Liver (tissue), 9 donors: ENCODE results near the gene UBE3A. TPM values are rescaled to one million over a fixed set of nuclear protein-coding genes. Genes with fewer than 3 reads are reported as not detected.

Experiments used
- DNase-seq: peaks from one replicate; pipeline ENCODE4 v3.0.0-alpha.2; 2017; ENCODE audit warnings: low spot score
- H3K27ac ChIP-seq, 2 donors: one replicate each; pipeline ENCODE4 v1.7.0; 2013; ENCODE audit warnings: inconsistent platforms in 2 of 2, low read length in 2 of 2, control low read depth in 1 of 2, low read depth in 1 of 2, mild to moderate bottlenecking in 1 of 2
- H3K27me3 ChIP-seq, 4 donors: one replicate each; pipeline versions ENCODE4 v1.6.1 to v1.7.0; 2013; ENCODE audit warnings: low read length in 3 of 4, inconsistent platforms in 1 of 4, mild to moderate bottlenecking in 1 of 4, moderate library complexity in 1 of 4; ENCODE audit not compliant: control insufficient read depth in 4 of 4, insufficient read depth in 4 of 4
- H3K36me3 ChIP-seq, 4 donors: one replicate each; pipeline versions ENCODE4 v1.6.1 to v1.7.0; 2013; ENCODE audit warnings: low read length in 3 of 4, mild to moderate bottlenecking in 3 of 4, low read depth in 1 of 4, moderate library complexity in 1 of 4; ENCODE audit not compliant: control insufficient read depth in 4 of 4, insufficient read depth in 3 of 4
- H3K4me1 ChIP-seq, 4 donors: one replicate each; pipeline versions ENCODE4 v1.6.1 to v1.7.0; 2013; ENCODE audit warnings: low read length in 3 of 4, mild to moderate bottlenecking in 3 of 4, moderate library complexity in 1 of 4; ENCODE audit not compliant: control insufficient read depth in 4 of 4, insufficient read depth in 4 of 4
- H3K4me3 ChIP-seq, 3 donors: one replicate each; pipeline versions ENCODE4 v1.6.1 to v1.7.0; 2013; ENCODE audit warnings: low read length in 3 of 3, control low read depth in 1 of 3, low read depth in 1 of 3, mild to moderate bottlenecking in 1 of 3
- H3K9ac ChIP-seq, 2 donors: one replicate each; pipeline ENCODE4 v1.7.0; 2013; ENCODE audit warnings: low read length in 2 of 2, mild to moderate bottlenecking in 2 of 2, moderate library complexity in 2 of 2, control low read depth in 1 of 2, low read depth in 1 of 2
- H3K9me3 ChIP-seq, 4 donors: one replicate each; pipeline versions ENCODE4 v1.6.1 to v1.7.0; 2013; ENCODE audit warnings: low read length in 3 of 4; ENCODE audit not compliant: control insufficient read depth in 4 of 4
- ATF3 ChIP-seq: IDR thresholded peaks from 2 replicates; pipeline ENCODE4 v1.6.1; 2016; ENCODE audit warnings: antibody characterized with exemption
- CTCF ChIP-seq: fragments of 150-350 bp; IDR thresholded peaks from 2 replicates; pipeline ENCODE4 v1.5.1; 2017; ENCODE audit warnings: improper control_type of control experiment, low read depth, low read length; ENCODE audit not compliant: missing input control
- FOXA1 ChIP-seq: IDR thresholded peaks from 2 replicates; pipeline ENCODE4 v1.6.1; 2016; ENCODE audit warnings: antibody characterized with exemption
- FOXA2 ChIP-seq: IDR thresholded peaks from 2 replicates; pipeline ENCODE4 v1.6.1; 2016; ENCODE audit warnings: antibody characterized with exemption
- GABPA ChIP-seq, 2 donors: IDR thresholded peaks in 1 of 2; conservative IDR thresholded peaks in 1 of 2; 2 replicates each; pipeline ENCODE4 v1.6.1; 2016; ENCODE audit warnings: antibody characterized with exemption in 2 of 2, mild to moderate bottlenecking in 1 of 2, moderate library complexity in 1 of 2
- HNF4A ChIP-seq, 2 donors: conservative IDR thresholded peaks; 2 replicates each; pipeline ENCODE4 v1.6.1; 2016; ENCODE audit warnings: antibody characterized with exemption in 2 of 2, mild to moderate bottlenecking in 2 of 2
- JUND ChIP-seq, 2 donors: IDR thresholded peaks; 2 replicates each; pipeline ENCODE4 v1.6.1; 2016; ENCODE audit warnings: antibody characterized with exemption in 2 of 2
- MAX ChIP-seq: IDR thresholded peaks from 2 replicates; pipeline ENCODE4 v1.6.1; 2016; ENCODE audit warnings: antibody characterized with exemption
- NR2F2 ChIP-seq: IDR thresholded peaks from 2 replicates; pipeline ENCODE4 v1.6.1; 2016; ENCODE audit warnings: antibody characterized with exemption
- REST ChIP-seq: IDR thresholded peaks from 2 replicates; pipeline ENCODE4 v1.6.1; 2016; ENCODE audit warnings: antibody characterized with exemption, mild to moderate bottlenecking
- SP1 ChIP-seq: IDR thresholded peaks from 2 replicates; pipeline ENCODE4 v1.6.1; 2018; ENCODE audit warnings: antibody characterized with exemption, mild to moderate bottlenecking
- TAF1 ChIP-seq: conservative IDR thresholded peaks from 2 replicates; pipeline ENCODE4 v1.6.1; 2016; ENCODE audit warnings: antibody characterized with exemption, mild to moderate bottlenecking
- YY1 ChIP-seq: IDR thresholded peaks from 2 replicates; pipeline ENCODE4 v1.6.1; 2016; ENCODE audit warnings: antibody characterized with exemption, mild to moderate bottlenecking
- ZBTB33 ChIP-seq: IDR thresholded peaks from 2 replicates; pipeline ENCODE4 v1.6.1; 2016; ENCODE audit warnings: antibody characterized with exemption
- WGBS: extraction: QIAGEN DNeasy Blood & Tissue Kit; methylation state at CpG from one replicate; pipeline ENCODE4 v1.1.7; 2013; 5-methylcytosine and 5-hydroxymethylcytosine counted together
- polyA plus RNA-seq, 2 donors: library from polyadenylated mRNA; stranded (reverse) in 1 of 2; unstranded in 1 of 2; fragments of 200-250 nt in 1 of 2; fragments of >200 nt in 1 of 2; fragmentation: Nextera tagmentation in 1 of 2; extraction: Ambion mirVana in 1 of 2; gene quantifications; one replicate each; pipeline versions ENCODE4 v1.2.1 to v1.2.3, GENCODE V29; 2013 to 2015
- total RNA-seq, 2 donors: library from RNA; depleted of rRNA; stranded (reverse); fragments of >200 nt; gene quantifications; one replicate each; pipeline ENCODE4 v1.2.3, GENCODE V29; 2014
- donor health status: healthy.
- donor health status: healthy.
- donor health status: healthy.
- donor health status: healthy.
- donor health status: healthy.

Gene UBE3A
- total and polyA plus RNA-seq, 4 donors, result 12.9 to 58.4 (median 38.2) TPM

- H3K4me1 ChIP-seq, result no peaks in the 10 kb centered on the region
- H3K9ac ChIP-seq, result no peak overlapping the region
- H3K9me3 ChIP-seq, result peaks cover 0 to 3% (median 0%) of the 10 kb centered on the region in 4 donors
- H3K4me3 ChIP-seq, result no peak overlapping the region
- 96% methylated on average over 1 of the region's 1 CpG for WGBS
- no peak overlapping the region for H3K27ac ChIP-seq
- no peak for DNase-seq
- no peaks in the 10 kb centered on the region for H3K27me3 ChIP-seq
- H3K36me3 ChIP-seq, result no peaks in the 10 kb centered on the region
- TF ChIP-seq SP1 (no peak), ZBTB33 (no peak), TAF1 (no peak), CTCF (no peak), FOXA1 (no peak), JUND (IDR thresholded peaks at IDR 0.05) (no peak), HNF4A (conservative IDR thresholded peaks at IDR 0.05) (no peak), REST (no peak), FOXA2 (no peak), GABPA (IDR thresholded peaks at IDR 0.05 in 1 of 2, conservative IDR thresholded peaks at IDR 0.05 in 1 of 2) (no peak), NR2F2 (no peak), MAX (no peak), ATF3 (no peak), YY1 (no peak)
Measured at GRCh38 chr15:25465835-25466234, 27.0 kb upstream of the UBE3A start.

- Histone ChIP-seq H3K27me3 (no peaks in the 10 kb centered on the region), H3K9me3 (peaks cover 0 to 3% (median 0%) of the 10 kb centered on the region in 4 donors), H3K4me1 (no peaks in the 10 kb centered on the region), H3K9ac (no peak overlapping the region), H3K27ac (no peak overlapping the region), H3K4me3 (no peak overlapping the region), H3K36me3 (no peaks in the 10 kb centered on the region)
- DNase-seq, result no peak
- 81% methylated on average over 2 of the region's 2 CpGs for WGBS
- TF ChIP-seq FOXA1, result no peak
Measured at GRCh38 chr15:25464784-25465183, 26.0 kb upstream of the UBE3A start.
